ENCODE results near the gene LEUTX. TPM values are rescaled to one million over a fixed set of nuclear protein-coding genes. Genes with fewer than 3 reads are reported as not detected.
"Not testable (repeated sequence)": the region's sequence is repeated elsewhere in the genome, so short reads cannot be mapped to it uniquely, and the experiment has no call there.

Gene LEUTX
- total RNA-seq, 1 donor from 2014 or later, result not detected

DNA sequence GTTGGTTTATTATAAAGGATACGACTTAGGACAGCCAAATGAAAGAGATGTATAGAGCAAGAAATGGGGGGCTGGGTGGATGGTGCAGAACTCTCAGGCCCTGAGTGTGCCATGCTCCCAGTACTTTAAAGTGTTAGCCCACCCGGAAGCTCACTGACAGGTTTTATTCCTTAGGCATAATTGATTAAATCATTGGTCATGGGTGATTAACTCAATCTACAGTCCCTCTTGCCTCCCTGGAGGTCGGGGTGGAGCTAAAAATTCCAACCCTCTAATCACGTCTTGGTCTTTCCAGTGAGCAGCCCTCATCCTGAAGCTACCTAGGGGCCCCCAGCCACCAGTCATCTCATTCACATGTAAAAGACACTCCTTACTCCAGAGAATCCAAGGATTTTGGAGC is 9.9 kb upstream of the LEUTX start:
- DNase-seq (ENCODE audit: low spot score) (no peak), ATAC-seq (no peak)

DNA sequence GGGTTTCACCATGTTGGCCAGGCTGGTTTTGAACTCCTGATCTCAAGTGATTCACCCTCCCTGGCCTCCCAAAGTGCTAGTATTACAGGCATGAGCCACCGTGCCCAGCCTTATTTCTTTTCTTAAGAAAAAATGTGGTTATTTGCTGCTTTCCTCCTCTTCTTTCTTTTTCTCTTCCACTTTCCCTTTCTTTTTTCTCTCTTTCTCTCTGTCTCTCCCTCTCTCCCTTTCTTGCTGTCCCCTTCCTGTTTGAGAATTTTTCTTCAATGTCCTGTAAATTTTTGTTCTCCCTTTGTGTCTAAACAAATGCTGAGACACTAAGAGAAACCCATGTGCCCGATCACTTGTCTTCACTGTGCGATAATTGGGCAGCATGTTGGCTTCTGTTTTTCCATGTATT is 2.2 kb downstream of the LEUTX start:
- DNase-seq (ENCODE audit: low spot score) (no peak), ATAC-seq (no peak)

DNA sequence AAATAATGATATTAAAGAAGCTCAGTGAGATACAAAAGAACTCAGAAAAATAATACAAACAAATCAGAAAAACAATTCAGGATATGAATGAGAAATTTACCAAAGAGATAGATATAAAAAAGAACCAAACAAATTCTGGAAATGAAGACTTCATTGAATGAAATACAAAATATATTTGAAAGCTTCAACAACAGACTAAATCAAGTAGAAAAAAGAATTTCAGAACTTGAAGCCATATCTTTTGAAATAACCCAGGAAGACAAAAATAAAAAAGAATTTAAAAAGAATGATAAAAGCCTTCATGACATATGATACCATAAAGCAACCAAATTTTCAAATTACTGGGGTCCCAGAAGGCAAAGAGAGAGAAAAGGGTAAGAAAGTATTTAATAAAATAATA is 9.6 kb downstream of the LEUTX start:
- no peak for ATAC-seq
- DNase-seq (ENCODE audit: low spot score), result no peak

DNA sequence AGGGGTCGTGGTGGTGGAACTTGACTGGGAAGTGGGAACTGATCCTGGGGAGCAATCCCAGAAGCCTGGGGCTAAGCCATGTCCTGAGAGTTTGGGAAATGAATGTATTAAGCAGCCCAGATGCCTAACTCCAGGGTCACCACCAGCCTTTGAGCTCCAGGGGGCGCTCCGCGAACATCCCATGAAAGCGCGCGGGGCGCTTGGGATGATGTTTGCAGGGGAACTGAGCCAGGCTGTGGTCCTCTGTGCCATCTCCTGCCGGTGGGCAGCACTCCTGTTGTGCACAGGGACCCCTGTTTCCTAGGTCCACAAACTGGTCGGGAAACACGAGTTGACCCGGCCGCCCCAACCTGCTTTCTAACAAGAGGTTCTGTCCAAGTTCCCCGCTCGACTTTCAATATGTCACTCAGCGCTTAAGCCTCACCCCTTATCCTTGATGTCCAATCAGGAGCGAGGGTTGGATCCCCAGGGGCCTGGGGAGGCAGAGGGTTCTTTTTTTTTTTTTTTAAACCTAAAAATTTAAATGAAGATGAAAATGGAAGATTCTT is 14.4 kb downstream of the LEUTX start:
- peak; percentile 100 for ATAC-seq
- peak; percentile 71 for DNase-seq (ENCODE audit: low spot score)

DNA sequence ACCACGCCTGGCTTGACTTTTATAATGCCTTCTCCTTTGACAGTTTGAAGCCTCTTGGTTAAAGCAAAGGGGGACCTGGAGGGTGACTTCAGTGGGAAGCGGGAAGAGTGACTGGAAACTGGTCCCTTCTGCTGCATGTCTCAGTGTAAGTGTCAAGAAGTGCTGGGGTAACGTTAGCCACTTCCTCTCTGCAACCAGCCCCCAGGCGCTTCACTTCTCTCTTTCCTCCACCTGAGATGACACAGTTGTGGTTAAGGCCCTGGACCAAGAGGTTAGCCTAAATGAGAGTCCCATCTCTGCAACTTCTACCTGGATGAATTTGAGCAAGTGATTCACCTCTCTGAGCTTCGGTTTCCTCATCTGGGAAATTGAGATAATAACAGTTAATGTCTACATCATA is 16.3 kb downstream of the LEUTX start:
- no peak for DNase-seq (ENCODE audit: low spot score)
- no peak for ATAC-seq

DNA sequence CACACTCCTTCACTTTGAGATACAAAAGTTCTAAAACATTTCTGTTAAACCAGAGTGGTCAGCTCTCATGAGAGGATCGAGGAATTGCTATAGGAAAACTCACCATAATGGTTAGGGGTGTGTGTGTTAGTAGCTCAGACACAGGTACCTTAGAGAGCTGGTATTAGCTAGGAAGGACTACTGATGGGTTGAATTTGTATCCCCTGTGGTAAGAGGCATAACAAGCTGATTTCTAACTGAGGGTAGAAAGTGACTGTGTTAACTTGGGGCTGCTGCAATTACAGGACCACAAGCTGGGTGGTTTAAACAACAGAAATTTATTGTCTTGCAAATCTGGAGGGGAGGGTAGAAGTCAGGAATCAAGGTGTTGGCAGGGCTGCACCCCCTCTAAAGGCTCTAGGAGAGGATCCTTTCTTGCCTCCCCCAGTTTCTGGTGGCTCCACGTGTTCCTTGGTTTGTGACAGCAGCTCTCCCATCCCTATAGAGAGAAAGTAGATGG is 17.4 kb downstream of the LEUTX start:
- no peak for ATAC-seq
- DNase-seq (ENCODE audit: low spot score), result no peak

DNA sequence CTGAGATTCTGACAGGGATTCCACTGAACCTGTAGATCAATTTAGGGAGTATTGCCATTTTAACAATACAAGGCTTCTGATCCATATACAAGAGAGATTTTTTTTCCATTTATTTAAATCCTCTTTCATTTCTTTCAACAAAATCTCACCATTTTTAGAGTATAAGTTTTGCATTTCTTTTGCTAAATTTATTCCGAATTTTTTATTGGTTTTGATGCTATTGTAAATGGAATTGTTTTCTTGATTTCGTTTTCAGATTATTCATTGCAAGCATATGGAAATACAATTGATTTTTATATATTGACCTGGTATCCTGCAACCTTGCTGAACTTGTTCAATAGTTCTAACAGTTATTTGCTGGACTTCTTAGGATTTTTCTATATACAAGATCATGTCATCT is 18.4 kb downstream of the LEUTX start:
- DNase-seq (ENCODE audit: low spot score) (no peak), ATAC-seq (no peak)

DNA sequence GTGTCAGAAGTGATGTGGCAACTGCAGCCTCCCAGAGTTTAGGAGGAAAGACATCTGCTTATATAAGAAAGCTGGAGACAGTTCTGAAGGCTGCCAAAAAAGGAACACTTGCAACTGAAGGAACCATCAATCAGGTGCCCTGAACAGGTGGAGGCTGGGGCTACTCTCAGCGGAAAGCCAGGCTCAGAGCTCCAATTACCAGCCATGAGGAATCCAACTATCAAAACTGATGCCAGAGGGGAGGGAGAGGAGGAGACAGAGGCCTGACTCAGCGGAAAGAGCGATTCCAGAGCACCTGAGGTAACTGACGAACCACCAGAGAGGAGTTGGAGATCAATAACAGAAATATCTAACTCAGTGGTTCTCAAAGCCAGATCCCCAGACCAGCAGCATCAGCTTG is 24.3 kb downstream of the LEUTX start:
- no peak for DNase-seq (ENCODE audit: low spot score)
- no peak for ATAC-seq

DNA sequence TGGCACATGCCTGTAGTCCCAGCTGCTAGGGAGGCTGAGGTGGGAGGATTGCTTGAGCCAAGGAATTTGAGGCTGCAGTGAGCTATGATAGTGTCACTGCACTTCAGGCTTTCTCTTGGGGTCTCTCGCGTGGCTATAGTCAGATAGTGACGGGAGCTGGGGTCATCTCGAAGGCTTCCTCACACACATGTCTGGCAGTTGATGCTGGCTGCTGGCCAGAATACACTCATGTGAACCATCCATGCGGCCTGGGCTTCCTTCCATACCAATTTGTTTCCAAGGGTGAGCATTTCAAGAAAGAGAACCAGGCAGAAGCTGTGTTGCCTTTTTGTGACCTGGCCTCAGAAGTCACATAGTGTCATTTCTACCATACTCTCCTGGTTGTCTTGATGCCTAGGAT is 26.4 kb downstream of the LEUTX start:
- no peak for ATAC-seq
- no peak for DNase-seq (ENCODE audit: low spot score)

DNA sequence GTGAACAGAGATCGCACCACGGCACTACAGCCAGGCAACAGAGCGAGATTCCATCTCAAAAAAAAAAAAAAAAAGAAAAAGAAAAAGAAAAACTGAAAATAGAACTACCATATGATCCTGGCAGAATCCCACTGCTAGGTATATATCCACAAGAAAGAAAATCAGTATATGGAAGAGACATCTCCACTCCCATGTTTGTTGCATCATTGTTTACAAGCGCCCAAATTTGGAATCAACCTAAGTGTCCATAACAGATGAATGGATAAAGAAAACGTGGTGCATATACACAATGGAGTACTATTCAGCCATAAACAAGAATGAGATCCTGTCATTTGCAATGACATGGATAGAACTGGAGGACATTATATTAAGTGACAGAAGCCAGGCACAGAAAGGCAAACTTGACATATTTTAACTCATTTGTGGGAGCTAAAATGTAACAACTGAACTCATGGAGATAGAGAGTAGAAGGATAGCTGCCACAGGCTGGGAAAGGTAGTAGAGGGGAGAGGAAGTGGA is 29.3 kb downstream of the LEUTX start:
- DNase-seq (ENCODE audit: low spot score) (no peak), ATAC-seq (no peak)

DNA sequence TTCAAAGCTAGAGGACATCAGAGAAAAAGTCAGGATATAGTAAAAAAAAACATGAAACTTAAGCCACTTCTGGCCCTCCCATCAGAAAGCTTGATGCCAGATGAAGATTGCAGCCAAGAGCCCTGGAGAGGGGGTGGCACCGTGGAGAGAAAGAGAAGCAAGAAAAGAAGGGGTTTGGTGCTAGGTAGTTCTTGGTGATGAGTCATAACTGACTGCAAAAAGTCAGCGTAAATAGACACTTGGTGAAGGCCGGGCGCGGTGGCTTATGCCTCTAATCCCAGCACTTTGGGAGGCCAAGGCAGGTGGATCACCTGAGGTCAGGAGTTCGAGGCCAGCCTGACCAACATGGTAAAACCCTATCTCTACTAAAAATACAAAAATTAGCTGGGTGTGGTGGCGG is 30.0 kb downstream of the LEUTX start:
- not testable (repeated sequence) for ATAC-seq

DNA sequence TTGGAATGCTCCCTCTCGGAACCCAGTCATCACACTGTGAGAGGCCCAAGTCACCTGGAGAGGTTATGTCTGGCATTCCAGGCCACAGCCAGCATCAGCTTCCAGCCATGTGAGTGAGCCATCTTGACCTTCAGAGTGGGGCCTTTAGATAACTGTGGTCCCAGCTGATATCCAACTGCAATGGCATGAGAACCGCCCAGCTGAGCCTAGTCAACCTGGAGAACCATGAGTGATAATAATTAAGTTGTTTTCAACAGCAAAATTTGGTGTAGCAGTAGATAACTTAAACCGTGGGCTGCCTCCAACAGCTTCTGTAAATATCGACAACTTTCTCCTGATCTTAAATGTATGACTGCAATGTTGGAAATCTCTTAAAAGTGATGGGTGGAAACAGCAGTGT is 30.7 kb downstream of the LEUTX start:
- ATAC-seq, result no peak
- no peak for DNase-seq (ENCODE audit: low spot score)

More for the DNA sequence above, 30.0 kb downstream of the LEUTX start:
- DNase-seq (ENCODE audit: low spot score), result not testable (repeated sequence)

DNA sequence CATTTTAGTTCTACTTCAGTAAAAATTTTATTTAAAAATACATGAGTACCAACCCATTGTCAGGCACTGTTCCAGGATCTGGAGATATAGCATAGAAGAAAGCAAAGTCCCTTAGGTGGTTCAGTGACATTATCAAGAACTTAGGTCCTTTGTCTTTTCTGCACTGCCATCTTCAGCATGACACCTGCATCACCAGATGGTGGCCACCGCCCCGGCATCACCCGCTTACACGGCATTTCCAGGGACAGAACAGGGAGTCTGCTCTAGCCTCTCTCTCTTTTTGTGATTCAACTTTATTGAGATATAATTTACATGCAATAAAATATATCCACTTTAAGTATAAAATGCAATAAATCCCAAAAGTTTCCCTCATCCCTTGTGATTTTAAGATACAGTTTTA is 31.8 kb downstream of the LEUTX start:
- ATAC-seq (no peak), DNase-seq (ENCODE audit: low spot score) (no peak)

DNA sequence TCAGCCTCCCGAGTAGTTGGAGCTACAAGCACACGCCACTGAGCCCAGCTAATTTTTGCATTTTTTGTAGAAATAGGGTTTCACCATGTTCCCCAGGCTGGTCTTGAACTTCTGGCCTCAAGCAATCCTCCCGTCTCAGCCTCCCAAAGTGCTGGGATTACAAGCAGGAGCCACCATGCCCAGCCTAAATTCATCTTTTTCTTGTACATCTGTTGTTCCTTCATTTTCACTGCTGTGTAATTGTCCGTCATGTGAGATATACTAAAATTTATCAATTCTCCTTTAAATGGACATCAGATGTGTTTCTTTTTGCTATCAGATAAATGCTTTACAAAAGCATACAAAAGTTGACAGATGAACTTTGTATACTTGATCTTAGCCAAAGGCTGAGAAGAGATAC is 32.4 kb downstream of the LEUTX start:
- DNase-seq (ENCODE audit: low spot score) (no peak), ATAC-seq (no peak)

DNA sequence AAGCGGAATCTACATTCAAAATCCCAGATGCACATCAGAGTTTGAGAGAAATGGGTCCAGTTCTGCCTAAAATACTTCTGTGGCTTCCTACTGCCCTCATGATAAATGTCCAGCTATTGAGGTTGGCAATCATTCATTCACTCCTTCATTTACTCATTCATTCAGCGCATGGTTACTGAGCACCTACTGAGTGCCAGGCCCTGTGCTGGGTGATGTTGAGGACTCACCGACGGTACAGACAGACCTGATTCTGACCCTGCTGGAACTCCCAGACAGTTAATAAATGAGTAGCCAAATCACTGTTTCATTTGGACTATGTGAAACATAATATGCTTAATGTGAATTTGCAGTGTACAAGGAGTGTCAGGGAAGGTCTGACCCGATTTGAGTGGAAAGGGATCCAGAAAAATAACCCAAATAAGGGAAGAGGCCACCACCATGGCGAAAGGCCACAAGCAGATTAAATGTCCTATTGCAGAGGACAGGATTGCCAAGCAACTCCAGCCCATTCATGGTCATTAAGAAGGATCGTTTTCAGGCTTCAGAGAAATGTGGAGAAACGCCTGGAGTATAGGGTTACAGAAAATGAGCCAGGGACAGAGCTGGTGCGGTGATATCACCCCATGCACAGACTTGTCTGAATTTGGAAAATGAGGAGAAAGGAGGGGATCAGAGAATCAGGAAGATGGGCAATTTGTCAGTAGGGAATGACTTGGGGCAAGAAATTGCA is 34.8 kb downstream of the LEUTX start:
- no peak for ATAC-seq
- DNase-seq (ENCODE audit: low spot score), result no peak

DNA sequence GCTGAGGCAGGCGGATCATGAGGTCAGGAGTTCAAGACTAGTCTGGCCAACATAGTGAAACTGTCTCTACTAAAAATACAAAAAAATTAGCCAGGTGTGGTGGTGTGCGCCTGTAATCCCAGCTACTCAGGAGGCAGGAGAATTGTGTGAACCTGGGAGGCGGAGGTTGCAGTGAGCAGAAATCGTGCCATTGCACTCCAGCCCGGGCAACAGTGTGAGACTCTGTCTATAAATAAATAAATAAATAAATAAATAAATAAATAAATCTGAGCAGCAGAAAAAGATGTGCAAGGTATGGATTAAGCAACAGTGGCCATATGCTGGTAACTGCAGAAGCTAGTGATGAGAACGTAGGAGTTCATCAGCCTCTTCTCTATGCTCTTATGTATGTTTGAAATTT is 35.5 kb downstream of the LEUTX start:
- DNase-seq (ENCODE audit: low spot score); ATAC-seq: not testable (repeated sequence)

DNA sequence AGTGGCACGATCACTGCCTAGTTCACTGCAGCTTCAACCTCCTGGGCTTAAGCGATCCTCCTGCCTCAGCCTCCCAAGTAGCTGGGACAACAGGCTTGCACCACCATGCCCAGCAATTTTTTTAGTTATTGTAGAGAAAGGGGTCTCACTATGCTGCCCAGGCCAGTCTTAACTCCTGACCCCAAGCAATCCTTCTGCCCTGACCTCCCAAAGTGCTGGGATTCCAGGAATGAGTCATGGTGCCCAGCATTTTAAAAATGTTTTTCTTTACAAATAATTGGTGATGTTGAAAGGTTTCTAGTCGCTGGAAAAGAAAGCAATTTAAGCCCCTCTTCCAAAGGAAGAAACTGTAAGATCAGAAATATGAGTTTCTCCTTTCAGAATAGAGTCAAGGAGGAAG is 35.9 kb downstream of the LEUTX start:
- DNase-seq (ENCODE audit: low spot score) (no peak), ATAC-seq (no peak)

DNA sequence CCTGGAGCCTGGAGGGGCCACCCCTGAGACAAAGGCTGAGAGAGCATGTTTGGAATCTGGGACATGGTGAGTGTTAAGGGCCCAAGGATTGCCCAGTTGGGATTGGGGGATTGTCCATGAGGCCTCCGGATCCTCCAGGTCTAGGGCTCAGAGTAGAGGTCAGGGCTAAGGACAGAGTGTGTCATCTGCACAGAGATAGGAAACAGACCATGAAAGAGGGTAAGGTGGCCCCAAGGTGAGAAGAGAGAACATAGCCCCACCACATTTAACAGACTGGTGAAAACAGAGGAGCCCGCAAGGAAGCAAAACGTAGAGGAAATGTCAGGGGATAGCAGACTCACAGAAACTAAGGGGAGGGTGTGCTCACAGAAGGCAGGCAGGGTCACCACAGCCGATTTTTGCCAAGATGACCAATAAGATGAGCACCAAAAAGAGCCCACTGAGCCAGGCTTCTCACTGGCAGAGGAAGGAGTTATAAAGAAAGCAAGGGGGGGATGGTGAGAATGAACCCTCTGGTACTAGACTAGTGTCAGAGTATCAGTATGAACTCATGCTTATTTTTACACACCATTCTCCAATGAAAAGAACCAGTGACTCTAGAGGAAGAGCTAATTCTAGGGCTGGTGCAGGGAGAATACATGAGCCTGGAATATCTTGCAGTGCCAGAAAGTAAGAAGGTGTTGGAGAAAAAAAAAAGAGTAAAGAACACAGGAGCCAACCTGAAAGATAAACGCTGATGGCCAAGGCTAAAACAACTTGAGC is 37.8 kb downstream of the LEUTX start:
- no peak for ATAC-seq
- DNase-seq (ENCODE audit: low spot score), result no peak

DNA sequence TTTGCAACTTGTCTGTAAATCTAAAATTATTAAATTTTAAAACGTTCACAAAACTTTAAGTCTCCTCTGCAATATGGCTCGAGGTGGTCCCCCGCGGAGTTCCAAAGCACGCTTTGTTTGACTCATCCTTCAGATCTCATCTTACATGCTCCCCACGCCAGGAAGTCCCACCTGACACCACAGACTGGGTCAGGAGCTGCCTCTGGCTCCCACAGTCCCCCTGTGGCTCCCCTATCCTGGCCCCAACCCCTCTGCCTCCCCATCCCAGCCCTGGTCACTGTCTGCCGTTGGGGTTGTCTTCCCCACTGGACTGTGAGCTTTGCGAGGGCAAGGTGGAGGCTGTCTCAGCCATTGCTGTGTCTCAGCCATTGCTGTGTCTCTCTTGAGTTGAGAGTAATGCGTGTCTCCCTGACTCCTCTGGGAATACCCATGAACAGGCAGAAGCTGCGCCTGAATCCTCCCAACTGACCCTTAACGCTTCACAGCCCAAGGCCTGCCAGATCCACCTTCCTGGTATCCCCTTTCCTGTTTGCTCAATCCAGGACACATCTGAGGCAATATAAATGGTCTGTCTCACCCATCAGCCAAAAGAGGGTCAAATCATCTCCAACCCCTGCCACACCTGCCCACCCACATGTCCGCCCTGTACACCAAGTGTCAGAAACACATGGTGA is 39.4 kb downstream of the LEUTX start:
- no peak for DNase-seq (ENCODE audit: low spot score)
- no peak for ATAC-seq

DNA sequence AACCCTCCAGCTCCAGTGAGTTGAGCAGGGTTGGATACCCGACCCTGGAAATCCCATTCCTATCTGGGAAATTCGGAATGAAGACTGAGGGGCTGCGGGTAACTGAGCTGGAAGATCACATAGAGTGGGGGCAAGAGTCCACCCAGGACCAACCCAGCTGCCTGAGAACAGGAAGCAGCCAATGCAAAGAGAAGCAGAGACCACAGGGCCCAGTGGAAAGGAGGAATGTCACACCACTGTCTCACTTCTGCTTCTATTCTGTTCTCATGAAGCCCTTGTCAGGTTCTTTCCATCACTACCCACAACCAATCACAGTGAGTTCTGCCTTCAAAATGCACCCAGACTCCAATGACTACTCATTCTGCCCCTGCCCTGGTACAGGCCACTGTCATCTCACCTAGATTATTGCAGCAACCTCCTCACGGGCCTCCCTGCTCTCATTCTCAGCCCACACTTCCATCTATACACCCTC is 40.0 kb downstream of the LEUTX start:
- no peak for DNase-seq (ENCODE audit: low spot score)

DNA sequence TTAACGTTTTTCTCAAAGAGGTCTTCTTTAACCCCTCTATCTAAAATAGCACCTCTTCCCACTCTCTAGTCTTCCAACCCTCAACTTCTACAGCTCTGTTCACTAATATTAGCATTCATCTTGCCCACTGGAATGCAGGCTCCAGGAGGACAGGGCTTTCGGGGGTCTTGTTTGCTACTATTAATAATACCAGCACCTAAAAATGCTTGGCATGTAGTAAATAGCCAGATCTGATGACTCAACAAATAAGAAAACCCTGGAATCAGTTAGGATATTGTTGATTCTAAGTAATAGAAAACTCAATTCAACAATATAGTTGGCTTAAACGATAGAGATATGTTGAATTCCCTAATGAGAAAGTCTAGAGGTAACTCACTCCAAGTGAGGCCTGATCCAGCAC is 41.1 kb downstream of the LEUTX start:
- DNase-seq (ENCODE audit: low spot score), result no peak
- ATAC-seq, result no peak

More for the DNA sequence above, 40.0 kb downstream of the LEUTX start:
- ATAC-seq, result no peak

Data from left lobe of liver (tissue), 2 donors.